Measurements from ENCODE around the gene CNTN5. TPM values are rescaled to one million over a fixed set of nuclear protein-coding genes. Genes with fewer than 3 reads are reported as not detected.

Gene CNTN5
- total RNA-seq, 1 donor from 2014 or later = not detected

GRCh38 chr11:99162819-99163218, 142.1 kb downstream of the CNTN5 start:
- no peaks in the 10 kb centered on the region for H3K36me3 Mint-ChIP-seq (ENCODE audit: low read depth)
- peaks cover 10% of the 10 kb centered on the region for H3K27me3 Mint-ChIP-seq (ENCODE audit: low read depth)
- TF ChIP-seq, protein P1, sequence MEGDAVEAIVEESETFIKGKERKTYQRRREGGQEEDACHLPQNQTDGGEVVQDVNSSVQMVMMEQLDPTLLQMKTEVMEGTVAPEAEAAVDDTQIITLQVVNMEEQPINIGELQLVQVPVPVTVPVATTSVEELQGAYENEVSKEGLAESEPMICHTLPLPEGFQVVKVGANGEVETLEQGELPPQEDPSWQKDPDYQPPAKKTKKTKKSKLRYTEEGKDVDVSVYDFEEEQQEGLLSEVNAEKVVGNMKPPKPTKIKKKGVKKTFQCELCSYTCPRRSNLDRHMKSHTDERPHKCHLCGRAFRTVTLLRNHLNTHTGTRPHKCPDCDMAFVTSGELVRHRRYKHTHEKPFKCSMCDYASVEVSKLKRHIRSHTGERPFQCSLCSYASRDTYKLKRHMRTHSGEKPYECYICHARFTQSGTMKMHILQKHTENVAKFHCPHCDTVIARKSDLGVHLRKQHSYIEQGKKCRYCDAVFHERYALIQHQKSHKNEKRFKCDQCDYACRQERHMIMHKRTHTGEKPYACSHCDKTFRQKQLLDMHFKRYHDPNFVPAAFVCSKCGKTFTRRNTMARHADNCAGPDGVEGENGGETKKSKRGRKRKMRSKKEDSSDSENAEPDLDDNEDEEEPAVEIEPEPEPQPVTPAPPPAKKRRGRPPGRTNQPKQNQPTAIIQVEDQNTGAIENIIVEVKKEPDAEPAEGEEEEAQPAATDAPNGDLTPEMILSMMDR (IDR thresholded peaks at IDR 0.05) = no peak
- no peaks in the 10 kb centered on the region for H3K9me3 Mint-ChIP-seq (ENCODE audit: low read depth)
- H3K27ac Mint-ChIP-seq (ENCODE audit: unreplicated experiment) = no peak overlapping the region
- no peak overlapping the region for H3K4me3 Mint-ChIP-seq (ENCODE audit: unreplicated experiment)
- H3K4me1 Mint-ChIP-seq (ENCODE audit: low read depth) = no peaks in the 10 kb centered on the region
- DNase-seq (ENCODE audit: low spot score) = no peak

DNA sequence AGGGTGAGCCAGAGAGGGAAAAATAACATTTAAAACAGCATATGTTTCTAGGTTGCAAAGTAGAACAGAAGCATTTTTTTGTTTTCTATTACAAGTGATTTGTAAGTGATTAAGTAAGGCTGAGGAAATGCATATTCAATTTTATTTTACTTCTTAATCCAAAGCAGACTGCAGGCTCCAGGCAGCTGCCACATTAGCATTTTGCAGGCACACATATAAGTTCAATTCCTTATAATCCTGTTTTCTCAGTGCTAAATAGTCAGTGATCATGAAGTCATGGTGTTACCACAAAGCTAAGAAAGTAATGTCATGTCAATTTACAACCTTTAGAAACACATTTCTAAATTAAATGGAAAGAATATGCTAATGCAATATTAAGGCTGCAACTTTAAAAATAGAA, 149.8 kb downstream of the CNTN5 start:
- no peak overlapping the region for H3K27ac Mint-ChIP-seq (ENCODE audit: unreplicated experiment)
- H3K9me3 Mint-ChIP-seq (ENCODE audit: low read depth) = no peaks in the 10 kb centered on the region
- H3K4me3 Mint-ChIP-seq (ENCODE audit: unreplicated experiment) = no peak overlapping the region
- DNase-seq (ENCODE audit: low spot score) = no peak
- no peaks in the 10 kb centered on the region for H3K36me3 Mint-ChIP-seq (ENCODE audit: low read depth)
- no peaks in the 10 kb centered on the region for H3K4me1 Mint-ChIP-seq (ENCODE audit: low read depth)
- TF ChIP-seq, protein P1 (IDR thresholded peaks at IDR 0.05) = no peak
- H3K27me3 Mint-ChIP-seq (ENCODE audit: low read depth) = peaks cover 6% of the 10 kb centered on the region

DNA sequence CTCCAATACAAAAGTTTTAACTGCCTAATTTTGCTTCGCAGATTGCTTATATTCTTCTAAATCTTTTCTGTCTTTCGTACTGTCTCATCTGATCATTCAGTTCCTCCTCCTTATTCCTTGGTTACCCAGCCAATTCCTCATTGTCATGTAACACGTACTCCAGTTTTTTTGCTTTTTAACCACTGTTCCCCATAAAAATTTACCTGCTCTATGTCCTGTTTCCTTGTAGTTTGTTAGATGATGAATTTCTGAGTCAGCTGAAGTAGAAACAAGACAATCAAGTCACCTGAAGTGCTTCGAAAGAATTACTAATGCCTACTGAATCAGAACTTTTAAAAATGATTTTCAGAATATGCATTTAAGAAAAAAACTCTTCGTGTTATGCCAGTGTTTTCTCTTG, 150.6 kb downstream of the CNTN5 start:
- Mint-ChIP-seq H3K9me3 (ENCODE audit: low read depth) (peaks cover 2% of the 10 kb centered on the region), H3K27ac (ENCODE audit: unreplicated experiment) (no peak overlapping the region), H3K4me1 (ENCODE audit: low read depth) (no peaks in the 10 kb centered on the region), H3K27me3 (ENCODE audit: low read depth) (peaks cover 8% of the 10 kb centered on the region), H3K36me3 (ENCODE audit: low read depth) (no peaks in the 10 kb centered on the region), H3K4me3 (ENCODE audit: unreplicated experiment) (no peak overlapping the region)
- TF ChIP-seq, protein P1 (IDR thresholded peaks at IDR 0.05) = no peak
- no peak for DNase-seq (ENCODE audit: low spot score)

- DNase-seq (ENCODE audit: low spot score) = no peak
- Mint-ChIP-seq H3K9me3 (ENCODE audit: low read depth) (peaks cover 2% of the 10 kb centered on the region), H3K27me3 (ENCODE audit: low read depth) (peaks cover 4% of the 10 kb centered on the region), H3K27ac (ENCODE audit: unreplicated experiment) (no peak overlapping the region), H3K4me1 (ENCODE audit: low read depth) (no peaks in the 10 kb centered on the region), H3K36me3 (ENCODE audit: low read depth) (no peaks in the 10 kb centered on the region), H3K4me3 (ENCODE audit: unreplicated experiment) (no peak overlapping the region)
- TF ChIP-seq, protein P1 (IDR thresholded peaks at IDR 0.05) = no peak
Measured at GRCh38 chr11:99176430-99176829, 155.7 kb downstream of the CNTN5 start.

GRCh38 chr11:99177446-99177845, 156.7 kb downstream of the CNTN5 start:
- no peak overlapping the region for H3K27ac Mint-ChIP-seq (ENCODE audit: unreplicated experiment)
- TF ChIP-seq, protein P1 (IDR thresholded peaks at IDR 0.05) = no peak
- H3K4me1 Mint-ChIP-seq (ENCODE audit: low read depth) = no peaks in the 10 kb centered on the region
- H3K36me3 Mint-ChIP-seq (ENCODE audit: low read depth) = no peaks in the 10 kb centered on the region
- H3K4me3 Mint-ChIP-seq (ENCODE audit: unreplicated experiment) = no peak overlapping the region
- no peak for DNase-seq (ENCODE audit: low spot score)
- peaks cover 2% of the 10 kb centered on the region for H3K9me3 Mint-ChIP-seq (ENCODE audit: low read depth)
- peaks cover 4% of the 10 kb centered on the region for H3K27me3 Mint-ChIP-seq (ENCODE audit: low read depth)

All from chondrocyte (in vitro differentiated cells).